WTC11 (cell line): ENCODE measurements around the gene ADGRL3. TPM values are rescaled to one million over a fixed set of nuclear protein-coding genes. Genes with fewer than 3 reads are reported as not detected.

Experiments used
- ATAC-seq: fragments of 200-7000 bp; cut with Tn5 transposase; 2 replicates; pipeline ENCODE4 v1.10.0; 2021; ENCODE audit warnings: mild to moderate bottlenecking, moderate library complexity
- CTCF ChIA-PET: fragments of 300-600 bp; sonication (Branson Sonifier 250); formaldehyde crosslinking; loops from one replicate; lab custom pipeline; 2021; ENCODE audit warnings: antibody characterized with exemption; lab: Charles Lee
- POLR2A ChIA-PET: fragments of 350-600 bp; sonication (Branson Sonifier 250); formaldehyde crosslinking; loops from one replicate; lab custom pipeline; 2021; ENCODE audit warnings: antibody characterized with exemption; lab: Charles Lee
- DNase-seq: peaks from one replicate; pipeline ENCODE4 v3.0.0; 2021; ENCODE audit warnings: low spot score
- H3K27ac Mint-ChIP-seq: 2 replicates; pipeline ENCODE4 v1.8.0; 2021; ENCODE audit warnings: mixed read lengths
- H3K27me3 Mint-ChIP-seq: 2 replicates; pipeline ENCODE4 v1.8.0; 2021; ENCODE audit warnings: low read depth, mild to moderate bottlenecking, moderate library complexity, mixed read lengths
- H3K36me3 Mint-ChIP-seq: 2 replicates; pipeline ENCODE4 v1.8.0; 2021; ENCODE audit warnings: mixed read lengths
- H3K4me1 Mint-ChIP-seq: 2 replicates; pipeline ENCODE4 v1.8.0; 2022; ENCODE audit warnings: mixed read lengths
- H3K4me3 Mint-ChIP-seq: 2 replicates; pipeline ENCODE4 v1.8.0; 2021; ENCODE audit warnings: mild to moderate bottlenecking, moderate library complexity, mixed read lengths
- H3K9me3 Mint-ChIP-seq: 2 replicates; pipeline ENCODE4 v1.8.0; 2021; ENCODE audit warnings: mixed read lengths
- AR ChIP-seq: fragments of 250-450 bp; sonication (Bioruptor Pico); IDR thresholded peaks from 2 replicates; pipeline ENCODE4 v1.9.0; 2021; ENCODE audit warnings: mild to moderate bottlenecking
- ARID4B ChIP-seq: sonication (generic); formaldehyde crosslinking; IDR thresholded peaks from 2 replicates; pipeline ENCODE4 v1.8.0; 2023; ENCODE audit warnings: missing genetic modification reagents, mild to moderate bottlenecking, borderline replicate concordance
- ATF3 ChIP-seq: sonication (generic); formaldehyde crosslinking; conservative IDR thresholded peaks from 2 replicates; pipeline ENCODE4 v1.8.1; 2022; ENCODE audit warnings: mild to moderate bottlenecking, missing genetic modification reagents
- CBFB ChIP-seq: sonication (generic); formaldehyde crosslinking; IDR thresholded peaks from 2 replicates; pipeline ENCODE4 v1.8.1; 2022; ENCODE audit warnings: mild to moderate bottlenecking, low read depth, missing genetic modification reagents
- CDX4 ChIP-seq: fragments of 250-450 bp; sonication (Bioruptor Pico); IDR thresholded peaks from 2 replicates; pipeline ENCODE4 v1.9.0; 2021; ENCODE audit warnings: moderate library complexity, mild to moderate bottlenecking, inconsistent platforms, borderline replicate concordance
- CTCF ChIP-seq: fragments of 200-600 bp; IDR thresholded peaks from 2 replicates; pipeline ENCODE4 v1.8.0; 2022; ENCODE audit warnings: antibody characterized with exemption
- ELF4 ChIP-seq: sonication (generic); formaldehyde crosslinking; IDR thresholded peaks from 2 replicates; pipeline ENCODE4 v1.8.1; 2022; ENCODE audit warnings: low read depth, mild to moderate bottlenecking, moderate library complexity, missing genetic modification reagents
- ERG ChIP-seq: fragments of 250-450 bp; sonication (Bioruptor Pico); IDR thresholded peaks from 2 replicates; pipeline ENCODE4 v1.8.0; 2021; ENCODE audit warnings: mild to moderate bottlenecking
- ESRRA ChIP-seq: sonication (generic); formaldehyde crosslinking; IDR thresholded peaks from 2 replicates; pipeline ENCODE4 v1.8.1; 2022; ENCODE audit warnings: mild to moderate bottlenecking, missing genetic modification reagents, borderline replicate concordance
- IRF2 ChIP-seq: sonication (generic); formaldehyde crosslinking; IDR thresholded peaks from 2 replicates; pipeline ENCODE4 v1.8.0; 2022; ENCODE audit warnings: low read depth, missing genetic modification reagents, borderline replicate concordance
- MXD4 ChIP-seq: fragments of 250-450 bp; sonication (Bioruptor Pico); IDR thresholded peaks from 2 replicates; pipeline ENCODE4 v1.8.0; 2021; ENCODE audit warnings: mild to moderate bottlenecking, moderate library complexity, borderline replicate concordance
- MYBL2 ChIP-seq: sonication (generic); formaldehyde crosslinking; IDR thresholded peaks from 2 replicates; pipeline ENCODE4 v1.8.1; 2023; ENCODE audit warnings: mild to moderate bottlenecking, moderate library complexity, missing genetic modification reagents
- NR3C1 ChIP-seq: sonication (generic); formaldehyde crosslinking; conservative IDR thresholded peaks from 2 replicates; pipeline ENCODE4 v1.8.1; 2023; ENCODE audit warnings: low read depth, mild to moderate bottlenecking, missing genetic modification reagents
- ZBTB43 ChIP-seq: sonication (generic); formaldehyde crosslinking; IDR thresholded peaks from 2 replicates; pipeline ENCODE4 v1.8.1; 2023; ENCODE audit warnings: mild to moderate bottlenecking, missing genetic modification reagents
- ZNF138 ChIP-seq: sonication (generic); formaldehyde crosslinking; conservative IDR thresholded peaks from 2 replicates; pipeline ENCODE4 v1.8.1; 2022; ENCODE audit warnings: mild to moderate bottlenecking, moderate library complexity, missing genetic modification reagents
- ZNF219 ChIP-seq: sonication (generic); formaldehyde crosslinking; IDR thresholded peaks from 2 replicates; pipeline ENCODE4 v1.8.0; 2023; ENCODE audit warnings: missing genetic modification reagents, mild to moderate bottlenecking, borderline replicate concordance
- ZNF425 ChIP-seq: fragments of 250-450 bp; sonication (Bioruptor Pico); conservative IDR thresholded peaks from 2 replicates; pipeline ENCODE4 v1.9.0; 2021; ENCODE audit warnings: mild to moderate bottlenecking
- total RNA-seq: library from RNA; stranded (reverse); gene quantifications from 3 replicates; pipeline ENCODE4 v1.2.3, GENCODE V29; 2021

The ADGRL3 gene
- total RNA-seq, 1 experiment from 2014 or later = 8.7 TPM

GRCh38 chr4:61817071-61817470, 616.9 kb downstream of the ADGRL3 start (continued):
- TF ChIP-seq ZNF138 (no peak), NR3C1 (CRISPR knock-in tag) (no peak), ESRRA (no peak), ELF4 (CRISPR knock-in tag) (no peak)
- TF ChIP-seq, all 79 proteins: peak for 0

GRCh38 chr4:61820136-61820535, 620.0 kb downstream of the ADGRL3 start:
- no peak for DNase-seq
- Mint-ChIP-seq H3K36me3 (no peaks in the 10 kb centered on the region), H3K27ac (no peak overlapping the region), H3K4me3 (no peak overlapping the region), H3K9me3 (0 out of 2 replicates have a peak, but pooled peaks cover 9% of the 10 kb centered on the region), H3K4me1 (peaks cover 10% of the 10 kb centered on the region), H3K27me3 (no peaks in the 10 kb centered on the region)
- CTCF ChIA-PET = no interaction called here
- no peak for TF ChIP-seq CDX4
- no peak for TF ChIP-seq ZNF219 (CRISPR knock-in tag)
- no peak for TF ChIP-seq AR (CRISPR knock-in tag)
- no peak for TF ChIP-seq ERG (CRISPR knock-in tag)
- no peak for TF ChIP-seq ESRRA
- no peak for TF ChIP-seq MYBL2 (CRISPR knock-in tag)
- no peak for ATAC-seq
- POLR2A ChIA-PET = no interaction called here

- ATAC-seq (no peak), DNase-seq (no peak)
- ChIA-PET POLR2A (no interaction called here), CTCF (no interaction called here)
- Mint-ChIP-seq H3K27ac (no peak overlapping the region), H3K27me3 (no peaks in the 10 kb centered on the region), H3K36me3 (no peaks in the 10 kb centered on the region), H3K4me1 (peaks cover 32% of the 10 kb centered on the region), H3K4me3 (no peak overlapping the region), H3K9me3 (no peaks in the 10 kb centered on the region)
- TF ChIP-seq ARID4B (no peak), ATF3 (CRISPR knock-in tag) (no peak), ZNF425 (CRISPR knock-in tag) (no peak), MXD4 (no peak), CBFB (no peak), IRF2 (CRISPR knock-in tag) (no peak), ZBTB43 (CRISPR knock-in tag) (no peak), CTCF (no peak), CDX4 (no peak)
Observed at GRCh38 chr4:61824454-61824853, 624.3 kb downstream of the ADGRL3 start.
